GM21360 (cell line): Measurements from ENCODE around the gene ZNF142.
"Not testable (repeated sequence)": the region's sequence is repeated elsewhere in the genome, so short reads cannot be mapped to it uniquely, and the experiment has no call there.

Experiments
- ATAC-seq: cut with Tn5 transposase; IDR thresholded peaks from one replicate; pipeline ENCODE4 v1.9.1; 2021; ENCODE audit warnings: mild to moderate bottlenecking, moderate library complexity; ENCODE audit not compliant: unreplicated experiment

The ZNF142 gene

GRCh38 chr2:218659258-218659987, at the start of gene ZNF142, which contains the start of gene BCS1L:
Gene ZNF142 (minus strand): TSS chr2:218659623. CDS start chr2:218656429, 3,194 bp downstream.
Gene BCS1L (plus strand): TSS chr2:218659683. CDS start chr2:218660988, 1,305 bp downstream.
- peak; percentile 91 for ATAC-seq

GRCh38 chr2:218708086-218708485, 48.7 kb upstream of the ZNF142 start:
- peak; percentile 30 for ATAC-seq

- no peak for ATAC-seq
Observed at GRCh38 chr2:218703341-218703740, 43.9 kb upstream of the ZNF142 start.

- ATAC-seq = no peak
Observed at GRCh38 chr2:218701806-218702205, 42.4 kb upstream of the ZNF142 start.

- ATAC-seq = no peak
Observed at GRCh38 chr2:218698885-218699284, 39.5 kb upstream of the ZNF142 start.

GRCh38 chr2:218694405-218695145, 35.2 kb upstream of the ZNF142 start:
- ATAC-seq = no peak

- no peak for ATAC-seq
Observed at GRCh38 chr2:218691234-218691633, 31.8 kb upstream of the ZNF142 start.

- ATAC-seq = not testable (repeated sequence)
Observed at GRCh38 chr2:218687400-218688060, 28.1 kb upstream of the ZNF142 start.

- no peak for ATAC-seq
Observed at GRCh38 chr2:218680061-218680460, 20.6 kb upstream of the ZNF142 start.

- no peak for ATAC-seq
Observed at GRCh38 chr2:218679119-218679518, 19.7 kb upstream of the ZNF142 start.

GRCh38 chr2:218671654-218672566, 12.5 kb upstream of the ZNF142 start, which contains the start of the genes RNF25 and STK36:
Gene RNF25 (minus strand): TSS chr2:218672002. CDS start chr2:218671970, 32 bp downstream.
Gene STK36 (plus strand): TSS chr2:218672086. CDS start chr2:218672830, 744 bp downstream.
- peak; percentile 90 for ATAC-seq

GRCh38 chr2:218671097-218671653, 11.8 kb upstream of the ZNF142 start:
- ATAC-seq = no peak

- no peak for ATAC-seq
Observed at GRCh38 chr2:218664653-218665052, 5.2 kb upstream of the ZNF142 start.

GRCh38 chr2:218663901-218664300, 4.5 kb upstream of the ZNF142 start:
- no peak for ATAC-seq

- ATAC-seq = no peak
Observed at GRCh38 chr2:218662827-218663226, 3.4 kb upstream of the ZNF142 start.

GRCh38 chr2:218662377-218662776, 3.0 kb upstream of the ZNF142 start:
- ATAC-seq = no peak

GRCh38 chr2:218659988-218660358, 550 bp upstream of the ZNF142 start:
- no peak for ATAC-seq

GRCh38 chr2:218658671-218659257, 659 bp downstream of the ZNF142 start:
- peak; percentile 35 for ATAC-seq

- ATAC-seq = no peak
Observed at GRCh38 chr2:218655751-218656150, 3.7 kb downstream of the ZNF142 start.

GRCh38 chr2:218648787-218649100, 10.7 kb downstream of the ZNF142 start:
- ATAC-seq = no peak
